ENCODE results near the gene UBQLN1. TPM values are rescaled to one million over a fixed set of nuclear protein-coding genes. Genes with fewer than 3 reads are reported as not detected.
"Not testable (repeated sequence)": the region's sequence is repeated elsewhere in the genome, so short reads cannot be mapped to it uniquely, and the experiment has no call there.

UBQLN1 gene
- 10 to 100 TPM; 73.3 to 87.9 TPM for total RNA-seq
- long read RNA-seq, full-length matches to known transcripts, result 39 of 41 reads
- long read RNA-seq, partial matches to known transcripts, result 2 of 41 reads
- long read RNA-seq, other reads (novel, unspliced or antisense), result 0 of 41 reads

- ATAC-seq, result peak; percentile 95 to 96
- intact Hi-C loops (cut with DNase I), result no loop called here
Observed at GRCh38 chr9:83707768-83708514, at the start of gene UBQLN1. Gene UBQLN1, minus strand, starts transcription at chr9:83707958. Its CDS starts 279 bp downstream, at chr9:83707679.

GRCh38 chr9:83754383-83754977 lies 46.7 kb upstream of the UBQLN1 start:
- ATAC-seq (no peak), DNase-seq (no peak)
- intact Hi-C loops (cut with DNase I), result no loop called here

More at GRCh38 chr9:83707768-83708514, at the start of gene UBQLN1:
- DNase-seq, result peak; percentile 96

- DNase-seq, result no peak
- intact Hi-C loops (cut with DNase I), result no loop called here
- no peak for ATAC-seq
Observed at GRCh38 chr9:83749706-83750105, 41.9 kb upstream of the UBQLN1 start.

- intact Hi-C loops (cut with DNase I), result no loop called here
- no peak for ATAC-seq
Observed at GRCh38 chr9:83744206-83744605, 36.4 kb upstream of the UBQLN1 start.

GRCh38 chr9:83733739-83734138 lies 26.0 kb upstream of the UBQLN1 start:
- no peak for ATAC-seq
- intact Hi-C loops (cut with DNase I), result no loop called here

More at GRCh38 chr9:83744206-83744605, 36.4 kb upstream of the UBQLN1 start:
- DNase-seq, result no peak

GRCh38 chr9:83728591-83729368 lies 21.0 kb upstream of the UBQLN1 start:
- intact Hi-C loops (cut with DNase I); DNase-seq; ATAC-seq: not testable (repeated sequence)

More at GRCh38 chr9:83733739-83734138, 26.0 kb upstream of the UBQLN1 start:
- no peak for DNase-seq

GRCh38 chr9:83724436-83724835 lies 16.7 kb upstream of the UBQLN1 start:
- ATAC-seq, result no peak
- no peak for DNase-seq
- intact Hi-C loops (cut with DNase I), result no loop called here

GRCh38 chr9:83722726-83723495 lies 15.2 kb upstream of the UBQLN1 start:
- intact Hi-C loops (cut with DNase I), result no loop called here
- ATAC-seq (no peak), DNase-seq (no peak)

- DNase-seq, result no peak
- intact Hi-C loops (cut with DNase I), result no loop called here
- no peak for ATAC-seq
Observed at GRCh38 chr9:83721509-83721908, 13.8 kb upstream of the UBQLN1 start.

- intact Hi-C loops (cut with DNase I), result no loop called here
- DNase-seq (no peak), ATAC-seq (no peak)
Observed at GRCh38 chr9:83715794-83716193, 8.0 kb upstream of the UBQLN1 start.

- ATAC-seq, result no peak
- intact Hi-C loops (cut with DNase I), result no loop called here
- DNase-seq, result no peak
Observed at GRCh38 chr9:83715221-83715620, 7.5 kb upstream of the UBQLN1 start.

- ATAC-seq (no peak), DNase-seq (no peak)
- intact Hi-C loops (cut with DNase I), result no loop called here
Observed at GRCh38 chr9:83714329-83714728, 6.6 kb upstream of the UBQLN1 start.

- intact Hi-C loops (cut with DNase I), result no loop called here
- ATAC-seq (peak; percentile 52 to 56), DNase-seq (peak; percentile 78)
Observed at GRCh38 chr9:83708515-83709158, 879 bp upstream of the UBQLN1 start.

GRCh38 chr9:83707518-83707767 lies 315 bp downstream of the UBQLN1 start:
- ATAC-seq (peak; percentile 75 to 92), DNase-seq (peak; percentile 86)
- intact Hi-C loops (cut with DNase I), result no loop called here

GRCh38 chr9:83706676-83707517 lies 861 bp downstream of the UBQLN1 start:
- ATAC-seq, result peak; percentile 16 to 20
- peak; percentile 45 for DNase-seq
- intact Hi-C loops (cut with DNase I), result no loop called here

- intact Hi-C loops (cut with DNase I); DNase-seq; ATAC-seq: not testable (repeated sequence)
Observed at GRCh38 chr9:83705219-83705651, 2.5 kb downstream of the UBQLN1 start.

GRCh38 chr9:83701769-83702168 lies 6.0 kb downstream of the UBQLN1 start:
- no peak for DNase-seq
- intact Hi-C loops (cut with DNase I), result no loop called here
- no peak for ATAC-seq

- DNase-seq, result no peak
- ATAC-seq, result no peak
- intact Hi-C loops (cut with DNase I), result no loop called here
Observed at GRCh38 chr9:83701286-83701685, 6.5 kb downstream of the UBQLN1 start.
